ENCODE data around the gene MAN1A1.

The MAN1A1 gene

GRCh38 chr6:119290306-119290705, 59.3 kb downstream of the MAN1A1 start:
- TF ChIP-seq, protein P1, sequence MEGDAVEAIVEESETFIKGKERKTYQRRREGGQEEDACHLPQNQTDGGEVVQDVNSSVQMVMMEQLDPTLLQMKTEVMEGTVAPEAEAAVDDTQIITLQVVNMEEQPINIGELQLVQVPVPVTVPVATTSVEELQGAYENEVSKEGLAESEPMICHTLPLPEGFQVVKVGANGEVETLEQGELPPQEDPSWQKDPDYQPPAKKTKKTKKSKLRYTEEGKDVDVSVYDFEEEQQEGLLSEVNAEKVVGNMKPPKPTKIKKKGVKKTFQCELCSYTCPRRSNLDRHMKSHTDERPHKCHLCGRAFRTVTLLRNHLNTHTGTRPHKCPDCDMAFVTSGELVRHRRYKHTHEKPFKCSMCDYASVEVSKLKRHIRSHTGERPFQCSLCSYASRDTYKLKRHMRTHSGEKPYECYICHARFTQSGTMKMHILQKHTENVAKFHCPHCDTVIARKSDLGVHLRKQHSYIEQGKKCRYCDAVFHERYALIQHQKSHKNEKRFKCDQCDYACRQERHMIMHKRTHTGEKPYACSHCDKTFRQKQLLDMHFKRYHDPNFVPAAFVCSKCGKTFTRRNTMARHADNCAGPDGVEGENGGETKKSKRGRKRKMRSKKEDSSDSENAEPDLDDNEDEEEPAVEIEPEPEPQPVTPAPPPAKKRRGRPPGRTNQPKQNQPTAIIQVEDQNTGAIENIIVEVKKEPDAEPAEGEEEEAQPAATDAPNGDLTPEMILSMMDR (IDR thresholded peaks at IDR 0.05; ENCODE audit: low read depth, low read length) = no peak
- DNase-seq (ENCODE audit: extremely low read depth, low read depth) = no peak

DNA sequence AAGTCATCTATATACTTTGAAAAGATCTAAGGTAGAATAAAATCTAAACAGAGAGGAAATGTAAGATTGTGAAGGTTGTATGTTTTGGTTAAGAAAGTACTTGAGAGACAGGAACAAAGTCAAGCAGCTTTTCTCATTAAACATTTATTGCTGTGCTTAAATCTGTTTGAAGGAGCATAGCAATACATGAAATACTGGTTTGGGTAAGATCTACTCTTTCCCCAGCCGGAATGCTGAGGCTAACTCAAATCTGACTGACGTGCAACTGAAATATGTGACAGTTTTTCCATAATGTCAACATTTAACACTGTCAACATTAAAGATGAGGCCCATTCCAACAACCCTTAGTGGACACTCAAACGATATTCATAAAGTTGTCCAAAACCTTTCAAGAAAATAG, 59.9 kb downstream of the MAN1A1 start:
- TF ChIP-seq, protein P1 (IDR thresholded peaks at IDR 0.05; ENCODE audit: low read depth, low read length) = no peak
- no peak for DNase-seq (ENCODE audit: extremely low read depth, low read depth)

GRCh38 chr6:119285908-119286625, 63.5 kb downstream of the MAN1A1 start:
- no peak for DNase-seq (ENCODE audit: extremely low read depth, low read depth)
- TF ChIP-seq, protein P1 (IDR thresholded peaks at IDR 0.05; ENCODE audit: low read depth, low read length) = no peak

- TF ChIP-seq, protein P1 (IDR thresholded peaks at IDR 0.05; ENCODE audit: low read depth, low read length) = no peak
- DNase-seq (ENCODE audit: extremely low read depth, low read depth) = no peak
Observed at GRCh38 chr6:119284861-119285521, 64.6 kb downstream of the MAN1A1 start.

DNA sequence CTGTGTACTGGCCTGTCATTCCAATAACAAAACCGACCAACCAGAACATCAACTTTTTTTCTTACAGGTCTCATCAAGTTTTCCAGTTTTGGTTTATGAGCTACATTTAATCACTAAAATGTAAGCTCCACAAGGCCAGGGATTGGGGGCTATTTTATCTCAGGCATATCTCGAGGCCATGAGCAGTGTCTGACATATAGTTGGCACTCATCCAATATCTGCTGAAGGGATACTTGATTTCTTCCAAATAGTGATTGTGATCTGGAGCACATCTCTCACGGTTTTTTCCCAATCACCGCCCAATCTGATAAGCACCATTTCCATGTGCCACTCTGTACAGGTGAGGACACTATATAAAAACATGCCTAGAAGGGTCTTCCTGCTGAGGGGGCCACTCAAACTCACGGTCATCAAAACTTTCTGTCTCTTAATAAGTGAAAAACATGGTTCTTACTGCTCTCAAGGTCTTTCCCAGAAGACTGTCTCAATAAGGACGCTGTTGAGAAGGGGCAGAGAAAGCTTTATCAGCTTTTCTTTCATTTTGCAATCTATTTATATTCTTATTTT, 65.5 kb downstream of the MAN1A1 start:
- TF ChIP-seq, protein P1 (IDR thresholded peaks at IDR 0.05; ENCODE audit: low read depth, low read length) = no peak
- no peak for DNase-seq (ENCODE audit: extremely low read depth, low read depth)

GRCh38 chr6:119283214-119283613, 66.3 kb downstream of the MAN1A1 start:
- no peak for DNase-seq (ENCODE audit: extremely low read depth, low read depth)
- TF ChIP-seq, protein P1 (IDR thresholded peaks at IDR 0.05; ENCODE audit: low read depth, low read length) = no peak

GRCh38 chr6:119280668-119281067, 68.9 kb downstream of the MAN1A1 start:
- TF ChIP-seq, protein P1 (IDR thresholded peaks at IDR 0.05; ENCODE audit: low read depth, low read length) = no peak
- DNase-seq (ENCODE audit: extremely low read depth, low read depth) = no peak
